ENCODE data around the gene EEA1.
A peak's percentile ranks its signal among the peaks of the same experiment; 100 is the strongest.

Gene EEA1

GRCh38 chr12:92899386-92900001 is 29.6 kb downstream of the EEA1 start:
- peak; percentile 13 for DNase-seq (ENCODE audit: low read depth)
- H3K4me3 ChIP-seq (ENCODE audit: low read depth, low read length), result no peak overlapping the region
- no peak for TF ChIP-seq CTCF (IDR thresholded peaks at IDR 0.05; ENCODE audit: control insufficient read depth, extremely low read depth, insufficient read depth)

GRCh38 chr12:92898755-92899154 is 30.3 kb downstream of the EEA1 start:
- DNase-seq (ENCODE audit: low read depth), result no peak

GRCh38 chr12:92897844-92898243 is 31.3 kb downstream of the EEA1 start:
- TF ChIP-seq CTCF (IDR thresholded peaks at IDR 0.05; ENCODE audit: control insufficient read depth, extremely low read depth, insufficient read depth), result no peak
- peak; percentile 3 for DNase-seq (ENCODE audit: low read depth)
- no peak overlapping the region for H3K4me3 ChIP-seq (ENCODE audit: low read depth, low read length)

More at GRCh38 chr12:92898755-92899154, 30.3 kb downstream of the EEA1 start:
- no peak overlapping the region for H3K4me3 ChIP-seq (ENCODE audit: low read depth, low read length)
- TF ChIP-seq CTCF (IDR thresholded peaks at IDR 0.05; ENCODE audit: control insufficient read depth, extremely low read depth, insufficient read depth), result no peak

GRCh38 chr12:92890601-92891106 is 38.4 kb downstream of the EEA1 start:
- no peak for DNase-seq (ENCODE audit: low read depth)
- no peak overlapping the region for H3K4me3 ChIP-seq (ENCODE audit: low read depth, low read length)
- no peak for TF ChIP-seq CTCF (IDR thresholded peaks at IDR 0.05; ENCODE audit: control insufficient read depth, extremely low read depth, insufficient read depth)

GRCh38 chr12:92886131-92886530 is 43.0 kb downstream of the EEA1 start:
- no peak for TF ChIP-seq CTCF (IDR thresholded peaks at IDR 0.05; ENCODE audit: control insufficient read depth, extremely low read depth, insufficient read depth)
- no peak overlapping the region for H3K4me3 ChIP-seq (ENCODE audit: low read depth, low read length)
- DNase-seq (ENCODE audit: low read depth), result no peak

GRCh38 chr12:92879698-92880322 is 49.3 kb downstream of the EEA1 start:
- DNase-seq (ENCODE audit: low read depth), result no peak
- H3K4me3 ChIP-seq (ENCODE audit: low read depth, low read length), result no peak overlapping the region
- TF ChIP-seq CTCF (IDR thresholded peaks at IDR 0.05; ENCODE audit: control insufficient read depth, extremely low read depth, insufficient read depth), result no peak
